ENCODE data around the gene PLCB1. TPM values are rescaled to one million over a fixed set of nuclear protein-coding genes. Genes with fewer than 3 reads are reported as not detected.

PLCB1 gene
- total and polyA plus RNA-seq, 2 of the 4 experiments (the other 2 are of a cell fraction), result 5.6 to 16.1 TPM

DNA sequence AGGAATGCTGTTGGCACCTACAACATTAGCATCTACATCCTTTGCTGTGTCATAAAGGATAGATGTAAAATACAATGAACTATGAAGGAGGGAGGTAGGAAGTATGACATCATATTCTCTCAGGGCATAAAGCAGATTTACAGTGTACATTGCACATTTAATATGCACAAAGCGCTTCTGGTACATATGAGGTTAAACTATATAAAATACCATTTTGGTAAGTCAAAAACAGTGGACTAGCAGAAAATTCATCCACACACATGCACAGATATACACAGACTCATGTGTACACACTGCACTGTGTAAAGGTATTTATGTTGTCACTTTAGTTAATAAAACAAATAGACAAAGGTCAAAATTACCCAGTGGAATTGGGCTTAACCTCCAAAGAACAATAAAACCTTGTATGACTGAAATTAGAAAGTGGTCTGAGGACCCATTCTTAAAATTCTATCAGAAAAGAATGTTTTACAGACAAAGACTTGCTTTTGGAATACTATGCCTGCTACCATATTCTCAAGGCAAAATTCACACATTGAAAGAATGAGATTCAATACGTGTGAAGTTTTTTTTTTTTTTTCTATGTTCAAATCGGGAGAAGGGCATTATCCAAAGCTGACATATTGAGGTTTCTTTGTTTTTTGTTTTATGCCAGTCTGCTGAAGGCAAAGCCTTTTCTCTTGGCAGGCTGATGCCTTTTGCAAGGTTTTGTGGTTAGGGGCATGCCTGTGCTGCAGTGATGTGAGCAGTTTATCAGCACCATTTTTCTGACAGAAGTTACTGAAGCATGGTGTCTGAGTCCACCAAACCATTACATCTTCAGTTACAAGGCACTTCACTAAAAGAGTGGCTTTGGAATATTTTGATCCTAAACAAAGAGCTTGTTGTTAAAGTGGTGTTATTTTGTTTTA lies 199.0 kb downstream of the PLCB1 start:
- Histone ChIP-seq H3K4ac (ENCODE audit: low read depth, low read length) (no peak overlapping the region), H4K8ac (ENCODE audit: low read depth in 2 of 2, low read length in 2 of 2) (no peak overlapping the region), H3K56ac (ENCODE audit: extremely low read depth, insufficient read depth, low read length) (no peak overlapping the region), H3K9me3 (ENCODE audit: control insufficient read depth, insufficient read depth, low read length) (no peaks in the 10 kb centered on the region), H3K36me3 (ENCODE audit: control insufficient read depth, insufficient read depth, low read length) (no peaks in the 10 kb centered on the region), H3K18ac (ENCODE audit: low read depth, low read length) (no peak overlapping the region), H3K27me3 (ENCODE audit: control insufficient read depth, insufficient read depth, low read length) (no peaks in the 10 kb centered on the region), H3K4me1 (ENCODE audit: control insufficient read depth, insufficient read depth, low read length) (no peaks in the 10 kb centered on the region; the same call in 1 of the 2 replicates), H3K4me2 (ENCODE audit: low read depth, low read length) (no peak overlapping the region), H4K20me1 (ENCODE audit: insufficient read depth, low read length) (no peaks in the 10 kb centered on the region), H2AK5ac (ENCODE audit: low read depth, low read length) (no peak overlapping the region), H3K79me1 (ENCODE audit: low read depth in 1 of 2, low read length in 2 of 2) (peaks cover 2 to 4% of the 10 kb centered on the region in 2 experiments; a peak in 1 of 4 replicates), H3K23ac (ENCODE audit: low read depth, low read length) (no peak overlapping the region), H3K4me3 (ENCODE audit: insufficient read depth, low read depth, low read length) (no peak overlapping the region), H4K5ac (ENCODE audit: low read depth, low read length) (no peak overlapping the region), H2BK20ac (ENCODE audit: low read depth, low read length) (no peak overlapping the region), H2BK5ac (ENCODE audit: low read depth, low read length, poor library complexity, severe bottlenecking) (no peak overlapping the region), H2AK9ac (replicated peaks; ENCODE audit: low read depth, low read length, poor library complexity) (no peak overlapping the region), H4K91ac (ENCODE audit: insufficient read depth, low read depth, low read length) (no peak overlapping the region), H3K9ac (ENCODE audit: low read depth, low read length) (no peak overlapping the region), H3K14ac (replicated peaks; ENCODE audit: low read depth, low read length) (no peak overlapping the region), H2BK120ac (ENCODE audit: low read depth, low read length) (no peak overlapping the region), H2BK15ac (ENCODE audit: low read depth, low read length) (no peak overlapping the region), H3K27ac (ENCODE audit: insufficient read depth, low read length) (no peak overlapping the region), H3K9me1 (ENCODE audit: insufficient read depth, low read length) (no peaks in the 10 kb centered on the region), H2AFZ (replicated peaks; ENCODE audit: low read length, poor library complexity) (no peak overlapping the region)
- TF ChIP-seq FOS (IDR thresholded peaks at IDR 0.05; ENCODE audit: low read depth, low read length) (no peak), CEBPB (IDR thresholded peaks at IDR 0.05; ENCODE audit: low read depth, low read length) (no peak), MAZ (IDR thresholded peaks at IDR 0.05; ENCODE audit: borderline replicate concordance, low read depth, low read length) (no peak), BHLHE40 (IDR thresholded peaks at IDR 0.05; ENCODE audit: low read depth, low read length) (no peak), POLR2A (IDR thresholded peaks at IDR 0.05; ENCODE audit: low read depth, low read length) (no peak), RCOR1 (IDR thresholded peaks at IDR 0.05; ENCODE audit: insufficient replicate concordance, low read length) (no peak), MAFK (IDR thresholded peaks at IDR 0.05; ENCODE audit: low read depth, low read length) (no peak), NFE2L2 (IDR thresholded peaks at IDR 0.05; ENCODE audit: low read depth, low read length) (no peak), SMC3 (IDR thresholded peaks at IDR 0.05; ENCODE audit: low read depth, low read length) (no peak)
- TF ChIP-seq, protein P1, sequence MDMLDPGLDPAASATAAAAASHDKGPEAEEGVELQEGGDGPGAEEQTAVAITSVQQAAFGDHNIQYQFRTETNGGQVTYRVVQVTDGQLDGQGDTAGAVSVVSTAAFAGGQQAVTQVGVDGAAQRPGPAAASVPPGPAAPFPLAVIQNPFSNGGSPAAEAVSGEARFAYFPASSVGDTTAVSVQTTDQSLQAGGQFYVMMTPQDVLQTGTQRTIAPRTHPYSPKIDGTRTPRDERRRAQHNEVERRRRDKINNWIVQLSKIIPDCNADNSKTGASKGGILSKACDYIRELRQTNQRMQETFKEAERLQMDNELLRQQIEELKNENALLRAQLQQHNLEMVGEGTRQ (IDR thresholded peaks at IDR 0.05; ENCODE audit: low read depth, low read length), result no peak
- TF ChIP-seq, protein P2, sequence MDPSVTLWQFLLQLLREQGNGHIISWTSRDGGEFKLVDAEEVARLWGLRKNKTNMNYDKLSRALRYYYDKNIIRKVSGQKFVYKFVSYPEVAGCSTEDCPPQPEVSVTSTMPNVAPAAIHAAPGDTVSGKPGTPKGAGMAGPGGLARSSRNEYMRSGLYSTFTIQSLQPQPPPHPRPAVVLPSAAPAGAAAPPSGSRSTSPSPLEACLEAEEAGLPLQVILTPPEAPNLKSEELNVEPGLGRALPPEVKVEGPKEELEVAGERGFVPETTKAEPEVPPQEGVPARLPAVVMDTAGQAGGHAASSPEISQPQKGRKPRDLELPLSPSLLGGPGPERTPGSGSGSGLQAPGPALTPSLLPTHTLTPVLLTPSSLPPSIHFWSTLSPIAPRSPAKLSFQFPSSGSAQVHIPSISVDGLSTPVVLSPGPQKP (IDR thresholded peaks at IDR 0.05; ENCODE audit: borderline replicate concordance, low read depth, low read length), result no peak
- intact Hi-C loops (cut with micrococcal nuclease) (no loop called here), in situ Hi-C loops (cut with MboI; ENCODE audit: low sequenced_read_pairs) (no loop called here), dilution Hi-C loops (cut with HindIII; ENCODE audit: low sequenced_read_pairs, unreplicated experiment) (no loop called here)
- POLR2A ChIA-PET (ENCODE audit: unreplicated experiment), result no interaction called here
- no TSS peak for BruUV-seq (replicated peaks)
- WGBS, 2 experiments (ENCODE audit: extremely low coverage in 2 of 2, insufficient read length in 1 of 2), result no CpG with 5 or more reads among the region's 3 CpGs
- ATAC-seq (ENCODE audit: low read depth) (no peak), DNase-seq (no peak)
- CTCF ChIA-PET, result interaction anchor here (0.6 kb wide), 2 partner anchors 23 to 255 kb away, joined by 3 read pairs; no protein-coding TSS in a partner anchor
